OCI-LY3 (cell line): ENCODE measurements around the gene TPTE2.

Experiments used
- EZH2phosphoT487 ChIP-seq: fragments of 200-600 bp; shearing (Covaris generic); IDR thresholded peaks from 2 replicates; pipeline ENCODE4 v1.6.1; 2018; ENCODE audit warnings: antibody characterized with exemption, mixed run types, low read depth
- TF ChIP-seq, protein P1 (sequence below): fragments of 200-600, 300-600 bp; sonication (generic); IDR thresholded peaks from 2 replicates; pipeline ENCODE4 v1.5.1; 2014; ENCODE audit warnings: antibody characterized with exemption, low read length, low read depth

GRCh38 chr13:19382111-19382510 is 179.2 kb downstream of the TPTE2 start:
- TF ChIP-seq, protein P1, sequence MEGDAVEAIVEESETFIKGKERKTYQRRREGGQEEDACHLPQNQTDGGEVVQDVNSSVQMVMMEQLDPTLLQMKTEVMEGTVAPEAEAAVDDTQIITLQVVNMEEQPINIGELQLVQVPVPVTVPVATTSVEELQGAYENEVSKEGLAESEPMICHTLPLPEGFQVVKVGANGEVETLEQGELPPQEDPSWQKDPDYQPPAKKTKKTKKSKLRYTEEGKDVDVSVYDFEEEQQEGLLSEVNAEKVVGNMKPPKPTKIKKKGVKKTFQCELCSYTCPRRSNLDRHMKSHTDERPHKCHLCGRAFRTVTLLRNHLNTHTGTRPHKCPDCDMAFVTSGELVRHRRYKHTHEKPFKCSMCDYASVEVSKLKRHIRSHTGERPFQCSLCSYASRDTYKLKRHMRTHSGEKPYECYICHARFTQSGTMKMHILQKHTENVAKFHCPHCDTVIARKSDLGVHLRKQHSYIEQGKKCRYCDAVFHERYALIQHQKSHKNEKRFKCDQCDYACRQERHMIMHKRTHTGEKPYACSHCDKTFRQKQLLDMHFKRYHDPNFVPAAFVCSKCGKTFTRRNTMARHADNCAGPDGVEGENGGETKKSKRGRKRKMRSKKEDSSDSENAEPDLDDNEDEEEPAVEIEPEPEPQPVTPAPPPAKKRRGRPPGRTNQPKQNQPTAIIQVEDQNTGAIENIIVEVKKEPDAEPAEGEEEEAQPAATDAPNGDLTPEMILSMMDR = no peak
- no peak for TF ChIP-seq EZH2phosphoT487
